GM19467 (cell line): Measurements from ENCODE around the gene P2RX7.
"Not testable (repeated sequence)": the region's sequence is repeated elsewhere in the genome, so short reads cannot be mapped to it uniquely, and the experiment has no call there.

Source experiments
- ATAC-seq: cut with Tn5 transposase; IDR thresholded peaks from one replicate; pipeline ENCODE4 v1.9.1; 2021; ENCODE audit warnings: mild to moderate bottlenecking, moderate library complexity; ENCODE audit not compliant: unreplicated experiment

P2RX7 gene

DNA sequence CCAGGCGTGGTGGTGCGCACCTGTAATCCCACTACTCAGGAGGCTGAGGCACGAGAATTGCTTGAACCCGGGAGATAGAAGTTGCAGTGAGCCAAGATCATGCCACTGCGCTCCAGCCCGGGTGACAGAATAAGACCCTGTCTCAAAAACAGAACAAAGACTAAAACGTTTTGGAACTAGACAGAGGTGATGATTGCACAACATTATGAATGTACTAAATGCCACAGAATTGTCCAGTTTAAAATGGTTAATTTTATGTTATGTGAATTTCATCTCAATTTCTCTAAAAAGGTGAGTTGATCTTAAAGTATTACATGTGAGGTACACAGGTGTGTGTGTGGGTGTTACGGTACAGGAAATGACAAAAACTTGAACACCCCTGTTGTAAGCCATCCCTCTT is 93.7 kb downstream of the P2RX7 start:
- no peak for ATAC-seq

DNA sequence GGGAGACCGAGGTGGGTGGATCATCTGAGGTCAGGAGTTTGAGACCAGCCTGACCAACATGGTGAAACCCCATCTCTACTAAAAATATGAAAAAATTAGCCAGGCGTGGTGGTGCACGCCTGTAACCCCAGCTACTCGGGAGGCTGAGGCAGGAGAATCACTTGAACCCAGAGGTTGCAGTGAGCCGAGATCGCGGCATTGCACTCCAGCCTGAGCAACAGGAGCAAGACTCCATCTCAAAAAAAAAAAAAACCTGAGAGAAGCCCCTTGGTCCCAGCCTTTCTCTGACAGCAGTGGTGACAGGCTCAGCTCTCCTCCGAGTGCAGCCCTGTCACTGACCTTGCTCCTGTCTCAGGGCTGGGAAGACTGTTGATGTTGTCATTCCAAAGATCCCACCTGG is 94.2 kb downstream of the P2RX7 start:
- ATAC-seq, result peak; percentile 11

DNA sequence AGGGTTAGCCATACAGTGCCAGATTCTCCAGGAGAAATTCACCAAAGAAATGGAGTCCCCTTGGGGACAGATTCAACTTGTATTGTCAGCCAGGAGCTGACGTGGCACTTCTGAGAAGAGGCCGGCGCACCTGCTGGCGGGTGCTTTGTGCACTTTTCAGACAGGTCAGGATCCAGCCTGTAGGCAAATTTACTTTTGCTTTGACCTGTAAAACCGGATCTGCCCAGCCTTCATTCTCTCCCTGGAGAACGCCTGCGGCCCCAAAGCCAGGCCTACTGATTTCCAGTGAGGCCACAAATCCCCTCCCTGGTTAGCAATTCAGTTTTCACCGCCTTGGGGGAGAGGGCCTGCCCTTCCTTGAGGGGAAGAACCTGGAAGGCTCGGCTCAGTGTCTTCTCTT is 94.6 kb downstream of the P2RX7 start:
- peak; percentile 66 for ATAC-seq

DNA sequence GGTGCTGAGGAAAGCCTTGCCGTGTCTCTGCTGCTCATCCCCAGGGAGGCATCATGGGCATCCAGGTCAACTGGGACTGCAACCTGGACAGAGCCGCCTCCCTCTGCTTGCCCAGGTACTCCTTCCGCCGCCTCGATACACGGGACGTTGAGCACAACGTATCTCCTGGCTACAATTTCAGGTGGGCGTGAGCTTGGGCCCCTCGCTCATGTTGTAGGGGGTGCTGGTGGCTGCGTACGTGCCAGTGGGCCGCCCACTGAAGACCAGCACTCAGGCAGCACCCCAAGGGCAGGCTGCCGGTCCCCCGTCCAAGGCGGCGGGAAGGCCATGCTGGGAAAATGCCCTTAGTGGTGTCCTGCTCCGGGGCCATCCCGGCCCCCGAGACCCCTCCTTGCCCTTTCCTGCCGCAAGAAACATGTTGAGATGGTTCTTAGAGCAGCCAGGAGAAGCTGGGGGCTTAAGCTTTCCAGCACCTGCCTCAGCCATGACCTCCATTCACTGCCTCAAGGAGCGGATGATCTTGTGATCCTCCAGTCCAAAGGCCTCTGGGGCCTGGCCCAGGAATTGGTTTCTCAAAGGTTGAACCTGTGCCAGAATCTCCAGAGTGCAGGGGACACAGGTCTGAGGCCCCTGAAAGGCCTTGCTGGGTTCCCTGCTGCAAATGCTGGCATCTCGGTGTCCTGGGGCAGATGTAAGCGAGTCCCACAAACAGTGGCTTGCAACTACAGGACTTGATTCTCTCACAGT is 96.4 kb downstream of the P2RX7 start:
- ATAC-seq, result no peak

DNA sequence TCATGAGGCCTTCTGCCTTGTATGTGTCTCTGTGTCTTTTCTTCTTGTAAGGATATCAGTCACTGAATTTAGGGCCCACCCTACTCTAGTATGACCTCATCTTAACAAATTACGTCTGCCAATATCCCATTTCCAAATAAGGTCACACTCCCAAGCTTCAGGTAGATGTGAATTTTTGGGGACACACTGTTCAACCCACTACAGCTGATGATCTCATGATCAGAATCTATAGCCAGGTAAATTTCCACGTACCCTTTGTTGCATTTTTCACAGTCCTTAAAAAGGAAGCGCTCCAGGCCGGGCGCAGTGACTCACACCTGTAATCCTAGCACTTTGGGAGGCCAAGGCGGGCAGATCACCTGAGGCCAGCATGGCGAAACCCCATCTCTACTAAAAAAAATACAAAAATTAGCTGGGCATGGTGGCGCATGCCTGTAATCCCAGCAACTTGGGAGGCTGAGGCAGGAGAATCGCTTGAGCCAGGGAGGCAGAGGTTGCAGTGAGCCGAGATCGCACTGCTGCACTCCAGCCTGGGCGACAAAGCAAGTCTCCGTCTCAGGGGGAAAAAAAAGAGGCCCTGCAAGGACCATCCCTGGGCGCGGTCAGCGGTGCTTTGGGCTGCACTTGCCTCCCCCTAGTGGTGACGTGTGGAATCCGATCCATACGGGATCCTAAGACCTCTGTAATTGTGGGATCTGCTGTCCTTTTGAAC is 97.3 kb downstream of the P2RX7 start:
- ATAC-seq, result not testable (repeated sequence)

- ATAC-seq, result no peak
Observed at GRCh38 chr12:121230538-121230907, 97.8 kb downstream of the P2RX7 start.

DNA sequence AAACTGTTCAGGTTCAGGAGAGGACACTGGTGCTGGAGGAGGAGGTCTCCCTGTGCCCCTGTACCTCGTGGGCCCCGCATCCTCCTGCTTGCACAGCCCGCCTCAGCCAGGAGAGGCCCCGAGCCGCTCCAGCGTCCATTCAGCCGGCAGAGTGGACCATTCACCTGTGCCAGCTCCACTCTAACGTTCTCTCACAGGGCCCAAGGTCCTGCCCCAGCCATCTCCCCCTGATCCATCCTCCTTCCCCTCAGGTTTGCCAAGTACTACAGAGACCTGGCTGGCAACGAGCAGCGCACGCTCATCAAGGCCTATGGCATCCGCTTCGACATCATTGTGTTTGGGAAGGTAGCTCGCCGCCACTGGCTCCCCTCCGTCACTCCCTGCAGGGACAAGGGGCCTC is 99.5 kb downstream of the P2RX7 start:
- ATAC-seq, result no peak

DNA sequence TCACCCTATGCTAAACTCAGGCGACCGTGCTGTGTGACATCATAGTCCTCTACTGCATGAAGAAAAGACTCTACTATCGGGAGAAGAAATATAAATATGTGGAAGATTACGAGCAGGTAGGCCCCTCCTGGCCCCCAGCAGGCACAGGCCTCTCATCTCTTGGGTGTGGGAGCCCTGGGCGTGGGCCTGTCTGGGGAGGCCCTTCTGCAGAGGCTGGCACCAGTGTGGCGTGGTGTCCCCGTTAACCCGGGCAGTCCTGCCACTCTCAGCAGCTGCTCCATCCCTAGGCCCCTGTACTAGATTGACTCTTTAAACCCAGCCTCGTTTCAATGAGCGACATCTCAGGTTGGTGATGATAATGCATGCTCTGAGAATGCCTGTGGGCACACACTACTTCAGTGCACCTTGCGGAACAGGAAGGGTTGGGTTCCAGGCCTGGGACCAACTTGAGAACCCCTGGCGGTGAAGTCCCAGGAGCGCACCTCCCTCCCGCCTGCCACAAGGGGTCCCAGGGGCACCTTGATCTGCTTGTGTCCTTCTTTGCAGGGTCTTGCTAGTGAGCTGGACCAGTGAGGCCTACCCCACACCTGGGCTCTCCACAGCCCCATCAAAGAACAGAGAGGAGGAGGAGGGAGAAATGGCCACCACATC is 100.4 kb downstream of the P2RX7 start:
- no peak for ATAC-seq

DNA sequence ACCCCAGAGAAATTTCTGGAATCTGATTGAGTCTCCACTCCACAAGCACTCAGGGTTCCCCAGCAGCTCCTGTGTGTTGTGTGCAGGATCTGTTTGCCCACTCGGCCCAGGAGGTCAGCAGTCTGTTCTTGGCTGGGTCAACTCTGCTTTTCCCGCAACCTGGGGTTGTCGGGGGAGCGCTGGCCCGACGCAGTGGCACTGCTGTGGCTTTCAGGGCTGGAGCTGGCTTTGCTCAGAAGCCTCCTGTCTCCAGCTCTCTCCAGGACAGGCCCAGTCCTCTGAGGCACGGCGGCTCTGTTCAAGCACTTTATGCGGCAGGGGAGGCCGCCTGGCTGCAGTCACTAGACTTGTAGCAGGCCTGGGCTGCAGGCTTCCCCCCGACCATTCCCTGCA is 100.9 kb downstream of the P2RX7 start:
- ATAC-seq, result no peak

DNA sequence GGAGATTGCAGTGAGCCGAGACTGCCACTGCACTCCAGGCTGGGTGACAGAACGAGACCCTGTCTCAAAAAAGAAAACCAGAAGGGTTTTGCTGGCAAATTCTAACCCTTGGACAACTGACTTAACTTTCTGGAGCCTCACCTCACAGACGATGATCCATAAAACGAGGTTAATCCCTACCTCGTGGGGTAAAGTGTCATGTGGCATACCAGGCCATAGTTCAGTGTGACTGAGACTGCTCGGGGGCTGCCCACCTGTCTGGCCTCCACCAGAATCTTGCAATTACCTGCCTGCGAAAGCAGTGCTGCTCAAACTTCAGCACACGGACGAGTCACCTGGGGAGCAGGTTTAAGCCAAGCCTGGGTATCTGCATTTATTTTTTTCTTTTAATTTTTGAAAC is 104.1 kb downstream of the P2RX7 start:
- no peak for ATAC-seq

GRCh38 chr12:121237415-121237814 is 104.7 kb downstream of the P2RX7 start:
- ATAC-seq, result no peak
